GM10266 (cell line): ENCODE data around the gene CBLB.
"Not testable (repeated sequence)": the region's sequence is repeated elsewhere in the genome, so short reads cannot be mapped to it uniquely, and the experiment has no call there.

Source experiments
- DNase-seq: peaks from one replicate; pipeline ENCODE4 v3.0.0; 2012; ENCODE audit errors: extremely low spot score
- CTCF ChIP-seq: IDR thresholded peaks from 2 replicates; pipeline ENCODE4 v1.5.1; 2012; ENCODE audit warnings: mild to moderate bottlenecking, low read depth; ENCODE audit not compliant: control insufficient read depth, insufficient read depth; ENCODE audit errors: missing control alignments

The CBLB gene

GRCh38 chr3:105823149-105823867 is 45.5 kb downstream of the CBLB start:
- TF ChIP-seq CTCF: no peak
- DNase-seq: no peak

- TF ChIP-seq CTCF: no peak
- DNase-seq: no peak
Observed at GRCh38 chr3:105822171-105823123, 46.4 kb downstream of the CBLB start.

- DNase-seq: no peak
Observed at GRCh38 chr3:105821433-105821832, 47.4 kb downstream of the CBLB start.

GRCh38 chr3:105816833-105817232 is 52.0 kb downstream of the CBLB start:
- DNase-seq: no peak
- TF ChIP-seq CTCF: no peak

More at GRCh38 chr3:105821433-105821832, 47.4 kb downstream of the CBLB start:
- TF ChIP-seq CTCF: no peak

GRCh38 chr3:105815331-105815730 is 53.5 kb downstream of the CBLB start:
- not testable (repeated sequence) for DNase-seq

GRCh38 chr3:105813710-105814109 is 55.1 kb downstream of the CBLB start:
- no peak for TF ChIP-seq CTCF
- DNase-seq: no peak

GRCh38 chr3:105812194-105812586 is 56.6 kb downstream of the CBLB start:
- DNase-seq: no peak
- TF ChIP-seq CTCF: no peak
